ENCODE data around the gene HEG1.
"Not testable (repeated sequence)": the region's sequence is repeated elsewhere in the genome, so short reads cannot be mapped to it uniquely, and the experiment has no call there.

The HEG1 gene, protein sequence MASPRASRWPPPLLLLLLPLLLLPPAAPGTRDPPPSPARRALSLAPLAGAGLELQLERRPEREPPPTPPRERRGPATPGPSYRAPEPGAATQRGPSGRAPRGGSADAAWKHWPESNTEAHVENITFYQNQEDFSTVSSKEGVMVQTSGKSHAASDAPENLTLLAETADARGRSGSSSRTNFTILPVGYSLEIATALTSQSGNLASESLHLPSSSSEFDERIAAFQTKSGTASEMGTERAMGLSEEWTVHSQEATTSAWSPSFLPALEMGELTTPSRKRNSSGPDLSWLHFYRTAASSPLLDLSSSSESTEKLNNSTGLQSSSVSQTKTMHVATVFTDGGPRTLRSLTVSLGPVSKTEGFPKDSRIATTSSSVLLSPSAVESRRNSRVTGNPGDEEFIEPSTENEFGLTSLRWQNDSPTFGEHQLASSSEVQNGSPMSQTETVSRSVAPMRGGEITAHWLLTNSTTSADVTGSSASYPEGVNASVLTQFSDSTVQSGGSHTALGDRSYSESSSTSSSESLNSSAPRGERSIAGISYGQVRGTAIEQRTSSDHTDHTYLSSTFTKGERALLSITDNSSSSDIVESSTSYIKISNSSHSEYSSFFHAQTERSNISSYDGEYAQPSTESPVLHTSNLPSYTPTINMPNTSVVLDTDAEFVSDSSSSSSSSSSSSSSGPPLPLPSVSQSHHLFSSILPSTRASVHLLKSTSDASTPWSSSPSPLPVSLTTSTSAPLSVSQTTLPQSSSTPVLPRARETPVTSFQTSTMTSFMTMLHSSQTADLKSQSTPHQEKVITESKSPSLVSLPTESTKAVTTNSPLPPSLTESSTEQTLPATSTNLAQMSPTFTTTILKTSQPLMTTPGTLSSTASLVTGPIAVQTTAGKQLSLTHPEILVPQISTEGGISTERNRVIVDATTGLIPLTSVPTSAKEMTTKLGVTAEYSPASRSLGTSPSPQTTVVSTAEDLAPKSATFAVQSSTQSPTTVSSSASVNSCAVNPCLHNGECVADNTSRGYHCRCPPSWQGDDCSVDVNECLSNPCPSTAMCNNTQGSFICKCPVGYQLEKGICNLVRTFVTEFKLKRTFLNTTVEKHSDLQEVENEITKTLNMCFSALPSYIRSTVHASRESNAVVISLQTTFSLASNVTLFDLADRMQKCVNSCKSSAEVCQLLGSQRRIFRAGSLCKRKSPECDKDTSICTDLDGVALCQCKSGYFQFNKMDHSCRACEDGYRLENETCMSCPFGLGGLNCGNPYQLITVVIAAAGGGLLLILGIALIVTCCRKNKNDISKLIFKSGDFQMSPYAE (N-terminal part only)

DNA sequence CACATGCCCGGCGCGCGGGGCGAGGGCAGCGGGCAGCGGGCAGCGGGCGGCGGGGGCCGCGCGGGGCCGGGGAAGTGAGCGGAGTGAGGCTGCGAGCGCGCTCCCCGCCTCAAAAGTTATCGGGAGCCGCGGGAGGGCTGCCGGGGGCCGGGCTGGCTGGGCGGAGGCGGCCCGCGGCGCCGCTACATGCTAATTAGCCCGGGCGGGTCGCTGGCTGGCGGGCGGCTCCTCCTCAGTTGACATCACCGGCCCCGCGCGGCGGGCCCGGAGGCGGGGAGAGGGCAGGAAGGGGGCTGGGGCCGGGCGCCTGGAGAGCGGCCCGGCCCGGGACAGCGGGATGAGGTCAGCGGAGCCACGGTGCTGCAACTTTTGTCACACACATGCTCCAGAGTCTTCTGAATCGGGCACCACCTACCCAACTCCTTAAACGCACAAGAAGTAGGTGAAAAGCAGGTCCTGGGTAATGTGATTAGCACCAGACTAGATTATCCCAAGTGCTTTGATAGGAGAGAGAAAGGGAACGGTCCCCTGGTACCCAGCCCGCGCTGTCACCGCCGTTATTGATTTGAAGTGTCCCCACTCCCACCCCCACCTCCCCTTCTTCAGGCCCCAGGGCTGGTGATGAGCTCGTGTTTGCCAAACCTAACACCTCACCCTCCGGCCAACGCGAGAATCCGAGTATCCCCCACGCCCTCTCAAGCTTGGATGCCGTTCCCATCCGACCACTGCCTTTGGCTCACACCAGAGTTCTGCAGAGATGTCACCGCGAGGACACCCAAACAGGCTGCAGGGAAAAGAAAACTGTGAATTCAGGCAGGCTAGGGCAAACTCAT lies at the start of gene HEG1:
TSS of gene HEG1 (minus strand) at position 85 of the 833 bp plus-strand sequence. CDS start 107 bp downstream, outside the sequence.
- DNase-seq = no peak

DNA sequence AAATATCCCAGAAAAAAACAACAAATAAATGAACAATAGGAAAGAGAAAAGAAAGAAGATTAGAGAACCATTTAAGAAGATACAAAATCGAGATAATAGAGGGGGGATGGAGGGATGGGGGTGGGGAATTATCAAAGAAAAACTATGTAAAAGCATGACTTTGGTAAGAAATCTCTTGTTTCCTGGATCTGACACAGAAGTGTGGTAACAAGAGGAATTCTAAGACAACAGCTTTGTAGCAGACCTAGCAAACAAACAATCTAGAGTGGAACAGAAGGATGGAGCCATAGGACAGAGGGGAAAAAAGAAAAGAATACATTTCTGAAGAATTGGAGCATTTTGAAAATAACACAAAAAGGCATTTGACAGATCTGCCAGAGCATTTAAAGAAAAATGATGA lies 49.3 kb upstream of the HEG1 start:
- no peak for DNase-seq

DNA sequence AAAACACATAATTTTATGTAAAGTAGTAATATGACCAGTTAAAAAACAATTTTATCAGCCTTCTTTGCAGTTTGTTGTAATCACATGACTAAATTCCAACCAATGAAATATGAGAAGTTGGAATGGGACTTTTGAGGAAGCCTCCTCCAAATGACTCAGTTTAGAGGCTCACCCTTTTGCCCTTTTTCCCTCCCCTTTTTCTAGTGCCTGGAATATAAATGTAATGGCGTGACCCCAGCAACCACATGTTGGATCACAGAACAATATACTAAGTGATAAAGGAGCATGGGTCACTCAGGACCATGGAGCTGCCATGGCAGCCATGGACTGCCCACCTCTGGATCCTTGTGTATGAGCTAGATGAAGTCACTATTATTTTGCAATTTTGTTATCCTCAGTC lies 48.8 kb upstream of the HEG1 start:
- DNase-seq = no peak

DNA sequence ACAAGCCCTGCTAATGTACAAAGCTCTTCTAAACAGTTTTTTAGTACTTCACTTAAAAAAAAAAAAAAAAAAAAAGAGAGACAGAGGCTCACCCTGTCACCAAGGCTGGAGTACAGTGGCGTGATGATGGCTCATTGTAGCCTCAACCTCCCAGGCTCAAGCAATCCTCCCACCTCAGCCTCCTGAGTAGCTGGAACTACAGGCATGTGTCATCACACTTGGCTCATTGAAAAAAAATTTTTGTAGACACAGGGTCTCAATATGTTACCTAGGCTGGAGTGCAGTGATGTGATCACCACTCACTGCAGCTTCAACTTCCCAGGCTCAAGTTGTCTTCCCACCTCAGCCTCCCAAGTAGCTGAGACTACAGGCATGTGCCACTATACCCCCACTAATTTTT lies 47.6 kb upstream of the HEG1 start:
- no peak for DNase-seq

DNA sequence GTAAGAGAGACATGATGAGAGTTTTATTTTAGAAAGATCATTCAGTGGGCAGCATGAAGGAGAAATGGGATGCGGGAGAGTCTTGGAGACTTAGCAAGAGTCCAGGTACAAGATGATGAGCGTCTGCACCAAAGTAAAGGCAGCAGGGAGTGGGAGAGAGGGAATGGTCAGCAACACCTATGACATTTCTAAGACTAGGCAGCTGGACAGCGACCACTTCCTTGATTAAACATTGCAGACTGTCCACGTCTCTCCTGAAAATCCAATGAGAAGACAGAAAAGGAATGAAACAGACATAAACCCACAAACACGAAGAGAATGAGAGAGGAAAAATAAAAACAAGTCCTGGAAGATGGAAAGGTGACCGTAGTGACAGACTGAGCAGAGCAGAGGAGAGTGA lies 46.7 kb upstream of the HEG1 start:
- DNase-seq = no peak

DNA sequence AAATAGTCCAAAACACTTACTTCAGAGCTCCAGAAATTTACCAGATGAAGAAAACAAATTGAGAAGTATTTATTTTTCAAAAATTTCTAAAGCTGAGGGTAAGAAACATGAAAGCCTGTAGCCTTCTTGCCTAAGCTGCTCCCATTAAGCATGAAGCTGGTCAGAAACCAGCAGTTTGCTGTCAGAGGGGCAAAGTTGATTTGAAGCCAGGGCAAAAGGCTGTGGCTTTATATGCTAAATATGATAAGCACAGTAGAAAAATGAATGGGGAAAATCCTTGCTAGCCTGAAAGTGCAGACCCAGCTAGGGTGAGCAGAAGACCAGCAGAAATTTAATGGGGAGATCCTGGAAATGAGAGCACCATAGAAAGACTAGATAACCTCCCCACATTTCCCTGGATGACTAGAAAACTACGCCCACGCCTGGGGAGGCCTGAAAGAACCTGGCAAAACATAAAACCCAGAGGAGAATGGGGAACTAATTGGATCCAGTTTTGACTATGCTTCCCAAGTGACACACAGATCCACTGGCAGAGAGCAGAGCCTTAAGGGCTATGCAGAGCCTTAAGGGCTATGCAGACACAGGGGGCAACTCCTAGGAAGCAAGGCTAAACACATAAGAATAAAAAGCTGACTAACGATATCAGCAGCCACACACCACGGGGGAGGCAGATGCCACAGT lies 43.0 kb upstream of the HEG1 start:
- DNase-seq = no peak

DNA sequence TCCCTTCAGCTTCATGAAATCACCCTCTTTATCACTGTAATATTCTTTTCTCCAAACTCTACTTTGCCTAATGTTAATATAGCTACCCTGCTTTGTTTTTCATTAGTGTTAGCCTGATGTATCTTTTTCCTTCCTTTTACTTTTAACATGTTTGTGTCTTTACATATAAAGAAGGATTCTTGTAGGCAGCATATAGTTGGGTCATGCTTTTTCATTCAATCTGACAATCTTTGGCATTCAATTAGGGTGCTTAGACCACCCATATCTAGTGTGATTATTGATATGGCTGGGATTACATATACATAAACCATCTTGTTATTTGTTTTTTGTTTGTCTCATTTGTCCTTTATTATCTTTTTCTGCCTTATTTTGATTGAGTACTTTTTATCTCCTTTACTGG lies 34.9 kb upstream of the HEG1 start:
- DNase-seq = no peak

DNA sequence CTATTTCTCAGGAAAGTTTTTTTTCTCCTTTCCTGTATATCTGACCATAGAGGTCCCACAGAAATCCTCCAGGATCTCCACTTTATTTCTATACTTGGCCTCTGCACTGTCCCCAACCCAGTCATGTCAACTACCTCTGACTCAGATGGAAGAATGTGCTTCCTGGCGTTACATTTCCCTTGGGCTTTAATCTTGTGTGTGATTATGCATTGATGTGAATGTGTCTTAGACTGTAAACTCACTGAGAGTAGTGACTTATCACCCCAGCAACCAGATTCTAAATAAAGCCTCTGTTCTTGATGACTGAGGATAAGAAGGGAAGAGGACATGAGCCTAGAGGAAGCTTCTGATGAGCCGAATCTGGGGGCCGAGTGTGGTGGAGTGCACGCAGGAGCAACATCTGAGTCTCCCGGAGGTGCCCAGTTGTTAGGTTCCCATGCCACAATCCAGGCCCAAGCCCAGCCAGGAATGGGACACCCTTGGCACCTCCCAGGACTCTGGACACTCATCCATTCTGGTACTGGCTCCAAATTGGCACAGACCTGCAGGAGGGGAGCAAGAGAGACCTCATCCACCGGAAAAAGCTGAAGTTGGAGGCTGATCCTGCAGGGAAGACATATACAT lies 32.1 kb upstream of the HEG1 start:
- no peak for DNase-seq

DNA sequence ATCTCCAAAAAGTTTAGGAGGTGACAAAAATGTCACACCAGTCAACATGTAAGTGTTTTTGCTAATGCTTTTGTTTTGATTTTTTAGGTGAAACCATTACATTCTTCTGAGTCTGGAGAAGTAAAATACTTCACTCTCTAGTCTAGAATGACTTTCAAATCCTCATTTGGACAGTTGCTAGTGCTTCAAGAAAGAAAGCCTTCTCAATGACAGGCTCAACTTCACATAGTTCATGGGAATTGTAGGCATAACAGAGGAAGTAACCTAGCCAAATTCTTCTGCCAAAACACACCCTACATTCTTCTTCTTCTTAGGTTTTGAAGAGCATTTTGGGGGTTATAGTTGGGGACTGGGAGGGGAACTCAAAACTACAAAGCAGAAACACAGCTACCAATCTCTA lies 29.4 kb upstream of the HEG1 start:
- no peak for DNase-seq

DNA sequence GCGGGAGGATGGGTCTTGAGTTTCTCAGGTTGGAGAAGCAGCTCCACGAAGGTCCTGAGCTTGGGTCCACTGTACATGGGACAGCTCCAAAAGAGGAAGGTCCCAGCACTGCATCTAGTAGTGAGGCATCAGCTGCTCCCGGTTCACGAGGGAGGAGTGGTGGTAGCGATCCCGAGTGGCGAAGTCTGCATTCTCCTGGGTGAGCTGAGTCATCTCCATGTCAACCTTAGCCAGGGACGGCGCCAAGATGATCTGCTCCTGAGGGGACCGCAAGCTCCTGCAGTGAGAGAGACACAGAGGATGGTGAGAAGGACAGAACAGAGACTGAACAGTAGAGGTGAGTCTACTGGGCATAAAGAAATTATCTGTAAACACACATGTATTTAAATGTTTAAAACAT lies 28.0 kb upstream of the HEG1 start:
- DNase-seq = no peak

DNA sequence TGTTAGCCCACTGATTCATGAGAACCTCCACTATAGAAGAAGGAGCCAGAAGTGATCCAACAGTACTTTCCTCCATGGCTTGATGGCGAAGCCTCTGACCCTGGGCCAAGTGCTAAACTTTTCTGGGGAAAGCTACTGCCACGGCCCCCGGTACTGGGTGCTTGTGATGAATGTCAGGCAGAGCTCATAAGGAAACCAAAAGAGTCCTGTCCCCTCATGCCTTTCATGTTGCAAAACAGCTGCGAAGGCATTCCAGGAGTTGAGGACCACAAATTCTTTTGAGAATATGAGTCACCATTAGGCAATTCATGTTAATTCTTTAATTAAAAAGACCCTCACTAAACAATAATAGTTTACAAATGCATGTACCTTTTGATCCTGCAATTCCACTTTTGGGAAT lies 26.5 kb upstream of the HEG1 start:
- not testable (repeated sequence) for DNase-seq

DNA sequence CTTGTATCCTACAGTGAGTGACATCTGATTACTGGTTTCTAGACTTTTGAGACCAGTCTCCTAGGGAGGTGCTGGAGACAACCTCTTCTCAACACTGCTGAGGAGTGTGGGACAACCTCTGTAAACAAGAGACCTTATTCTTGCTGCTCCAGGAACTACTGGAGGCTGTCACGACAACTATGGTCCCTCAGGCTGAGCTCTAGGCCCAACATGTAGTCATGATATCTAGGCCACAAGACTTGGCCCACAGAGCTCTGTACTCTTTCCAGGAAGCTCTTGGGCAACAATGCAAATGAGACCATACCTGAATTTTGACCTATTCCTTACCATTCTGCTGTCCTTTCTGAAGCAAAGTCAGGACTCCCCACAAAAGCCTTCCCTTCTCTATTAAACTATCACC lies 24.3 kb upstream of the HEG1 start:
- DNase-seq = no peak

DNA sequence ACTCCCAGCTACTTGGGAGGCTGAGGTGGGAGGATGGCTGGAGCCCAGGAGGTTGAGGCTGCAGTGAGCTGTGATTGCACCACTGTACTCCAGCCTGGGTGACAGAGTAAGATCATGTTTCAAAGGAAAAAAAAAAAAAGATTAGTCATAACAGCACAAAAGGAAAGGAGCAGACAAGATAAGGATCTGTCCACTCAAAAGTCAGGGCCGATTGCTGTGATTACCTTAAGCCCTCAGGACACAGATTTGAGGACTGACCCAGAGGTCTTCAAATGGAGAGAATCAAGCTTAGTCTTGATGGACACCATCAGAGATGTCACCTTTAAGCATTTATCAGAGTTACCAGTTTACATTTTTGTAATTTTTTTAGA lies 23.9 kb upstream of the HEG1 start:
- DNase-seq = no peak

DNA sequence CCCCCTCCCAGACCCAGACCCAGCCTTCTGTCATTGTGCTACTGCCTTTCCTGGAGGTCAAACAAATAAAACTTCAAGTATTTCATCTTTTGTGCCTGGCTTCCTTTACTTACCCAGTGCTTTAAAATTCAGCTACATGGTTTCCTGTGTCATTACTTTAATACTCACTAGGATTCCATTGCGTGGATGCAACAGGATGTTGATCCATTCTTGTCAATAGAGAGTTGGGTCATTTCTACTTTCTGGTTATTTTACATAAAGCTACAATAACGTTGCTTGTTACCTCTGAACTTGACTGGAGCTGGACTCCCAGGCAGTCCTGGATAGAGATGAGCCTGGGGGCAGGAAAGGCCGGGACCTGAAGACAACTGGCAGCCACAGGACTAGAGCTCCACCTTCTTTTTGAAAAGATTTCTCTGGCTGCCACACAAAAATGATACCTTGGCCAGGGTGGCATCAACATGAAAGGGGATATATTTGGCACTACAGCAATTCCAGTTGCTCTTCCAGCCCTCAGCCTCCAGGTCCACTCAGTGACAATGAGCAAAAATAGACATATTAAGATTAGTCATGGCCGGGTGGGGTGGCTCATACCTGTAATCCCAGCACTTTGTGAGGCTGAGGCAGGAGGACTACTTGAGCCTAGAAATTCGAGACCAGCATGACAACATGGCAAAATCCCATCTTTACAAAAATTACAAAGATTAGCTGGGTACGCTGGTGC lies 23.3 kb upstream of the HEG1 start:
- no peak for DNase-seq

DNA sequence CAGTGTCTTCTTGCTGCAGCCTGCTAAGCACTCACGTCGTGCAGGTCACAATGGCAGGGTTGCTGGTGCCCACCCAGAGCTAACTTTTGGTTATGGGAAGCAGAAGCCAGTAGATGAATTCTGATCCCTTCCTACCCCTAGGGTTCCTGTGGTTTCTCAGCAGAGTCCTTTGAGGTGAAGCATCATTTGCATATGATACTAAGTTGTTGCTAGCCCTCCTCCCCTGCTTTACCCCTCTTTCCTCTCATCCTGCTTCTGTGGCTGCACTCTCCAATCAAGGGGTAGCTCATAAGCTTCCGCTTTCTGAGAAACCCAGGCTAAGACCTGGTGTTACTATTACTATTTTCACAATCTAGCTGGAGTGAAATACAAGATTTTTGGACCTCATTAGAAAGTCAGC lies 22.1 kb upstream of the HEG1 start:
- no peak for DNase-seq

DNA sequence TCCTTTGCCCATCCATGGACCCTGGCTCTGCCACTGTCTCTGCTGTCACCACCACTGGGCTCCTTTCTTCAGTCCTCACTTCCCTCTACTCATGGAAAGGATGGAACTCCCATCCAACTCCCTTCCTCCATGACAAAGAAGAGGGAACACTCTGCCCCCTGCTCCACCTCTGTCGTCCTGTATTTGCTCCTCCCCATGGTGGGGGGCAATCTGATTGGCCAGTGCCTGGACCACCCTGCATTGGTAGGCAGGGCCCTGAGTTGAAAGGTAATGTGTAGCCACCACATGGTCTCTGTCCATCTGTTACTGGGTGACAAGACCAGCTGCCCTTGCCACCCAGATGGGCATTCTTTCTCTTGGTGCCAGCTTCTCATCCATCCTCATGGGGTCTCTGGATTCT lies 20.7 kb upstream of the HEG1 start:
- DNase-seq = no peak

DNA sequence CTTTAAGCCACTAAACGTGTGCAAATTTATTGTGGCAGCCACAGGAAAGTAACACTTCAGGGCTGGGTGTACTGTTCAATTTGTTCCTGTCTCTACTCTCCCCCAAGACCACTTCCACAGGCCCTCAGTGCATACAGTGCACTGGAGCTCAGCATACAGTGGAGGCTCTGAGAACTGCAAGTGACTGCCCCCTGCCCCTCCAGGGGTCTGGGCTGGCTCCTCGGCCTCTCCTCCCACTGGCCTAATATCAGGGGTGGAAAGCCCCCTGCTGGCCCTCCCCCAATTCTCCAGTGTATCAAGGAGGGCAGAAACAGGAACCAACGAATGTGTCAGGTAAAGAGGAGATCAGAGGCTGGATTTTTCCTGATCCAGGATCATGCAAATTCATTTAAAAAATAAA lies 19.9 kb upstream of the HEG1 start:
- no peak for DNase-seq

DNA sequence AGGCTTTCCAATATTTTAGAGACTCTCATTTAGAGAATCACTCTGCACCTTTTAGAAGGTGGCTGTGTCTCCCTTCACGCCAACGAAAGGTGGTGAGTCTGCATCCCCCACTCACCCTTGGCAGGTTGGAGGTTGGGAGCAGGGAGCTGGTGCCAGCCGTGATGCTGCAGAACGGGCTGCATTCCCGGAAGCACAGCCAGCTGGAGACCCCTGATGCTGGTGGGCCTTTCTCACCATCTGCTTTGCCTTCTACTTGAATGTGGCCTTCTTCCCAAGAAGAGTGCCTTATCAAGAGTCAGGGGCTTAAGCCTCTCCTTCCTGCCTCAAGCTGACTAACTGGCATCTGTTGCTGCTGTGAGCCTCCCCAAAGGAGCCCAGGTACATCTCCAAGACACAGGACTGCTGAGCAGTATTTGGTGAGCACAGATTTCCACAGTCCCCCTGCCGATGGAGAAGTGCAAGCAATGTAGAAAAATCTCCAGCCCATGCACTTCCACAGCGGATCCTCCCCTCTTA lies 17.7 kb upstream of the HEG1 start:
- no peak for DNase-seq

DNA sequence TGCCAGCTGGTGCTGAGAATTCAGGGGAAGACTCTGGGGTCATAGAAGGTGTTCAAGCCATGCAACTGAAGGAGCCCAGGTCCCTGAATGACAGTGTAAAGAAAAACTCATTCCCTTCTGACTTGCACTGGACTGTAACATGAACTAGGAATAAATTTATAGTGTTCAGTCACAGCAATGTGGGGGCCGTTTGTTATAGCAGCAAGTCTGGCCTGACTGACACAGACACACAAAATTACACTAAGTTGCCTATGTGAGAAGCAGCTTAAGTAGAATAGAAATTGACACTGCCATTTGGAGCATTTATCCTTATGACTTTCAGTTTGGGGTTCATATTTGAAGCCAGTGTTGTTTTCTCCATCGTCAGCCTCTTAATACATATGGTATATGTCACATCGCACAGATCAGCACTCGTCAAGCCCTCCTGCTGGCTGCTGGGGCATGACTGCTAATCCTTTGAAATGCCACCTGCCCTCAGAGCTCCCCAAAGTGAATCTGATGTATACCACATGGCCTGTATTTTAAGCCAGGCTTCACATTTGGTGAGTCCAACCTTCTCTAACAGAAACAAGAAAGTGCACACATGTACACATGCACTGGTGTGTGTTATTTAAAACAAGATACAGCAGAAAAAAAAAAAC lies 17.1 kb upstream of the HEG1 start:
- no peak for DNase-seq

DNA sequence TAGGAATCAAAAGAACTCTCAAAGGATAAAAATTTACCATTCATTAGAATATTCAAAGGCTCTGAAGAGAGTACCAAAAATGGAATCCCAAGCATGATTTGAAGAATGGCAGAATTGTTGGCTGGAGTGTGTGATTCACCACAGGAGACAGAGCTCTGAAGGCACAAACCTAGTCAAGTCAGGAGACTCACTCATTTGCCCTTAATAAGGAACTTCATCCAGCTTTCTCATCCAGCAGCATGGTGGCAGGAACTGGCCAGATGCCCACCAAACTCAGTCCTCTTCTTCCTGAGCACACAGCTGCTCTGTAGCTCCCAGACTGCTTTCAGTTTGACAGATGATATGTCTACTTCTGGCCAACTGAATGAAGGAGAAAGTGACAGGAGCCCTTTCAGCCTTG lies 16.5 kb upstream of the HEG1 start:
- no peak for DNase-seq

Measured in NCI-H1092 (cell line).